HUES6 (cell line): ENCODE results near the gene SLC38A9.
A peak's percentile ranks its signal among the peaks of the same experiment; 100 is the strongest.

Experiments used
- H3K27ac ChIP-seq: 2 replicates; pipeline ENCODE4 v1.7.0; 2013; ENCODE audit warnings: low read depth, mild to moderate bottlenecking, low read length, inconsistent platforms
- H3K27me3 ChIP-seq: 2 replicates; pipeline ENCODE4 v1.6.1; 2013; ENCODE audit warnings: low read length; ENCODE audit not compliant: control insufficient read depth, insufficient read depth
- H3K36me3 ChIP-seq: 2 replicates; pipeline ENCODE4 v1.6.1; 2013; ENCODE audit warnings: low read length; ENCODE audit not compliant: control insufficient read depth, insufficient read depth
- H3K4me1 ChIP-seq: 2 replicates; pipeline ENCODE4 v1.6.1; 2013; ENCODE audit warnings: low read length; ENCODE audit not compliant: control insufficient read depth, insufficient read depth
- H3K4me3 ChIP-seq: 2 replicates; pipeline ENCODE4 v1.5.1; 2013; ENCODE audit warnings: low read depth, low read length
- H3K9ac ChIP-seq: one replicate; pipeline ENCODE4 v1.6.1; 2013; ENCODE audit warnings: mild to moderate bottlenecking, low read length
- H3K9me3 ChIP-seq: 2 replicates; pipeline ENCODE4 v1.6.1; 2013; ENCODE audit warnings: low read depth, low read length; ENCODE audit not compliant: control insufficient read depth, insufficient read depth

The SLC38A9 gene

DNA sequence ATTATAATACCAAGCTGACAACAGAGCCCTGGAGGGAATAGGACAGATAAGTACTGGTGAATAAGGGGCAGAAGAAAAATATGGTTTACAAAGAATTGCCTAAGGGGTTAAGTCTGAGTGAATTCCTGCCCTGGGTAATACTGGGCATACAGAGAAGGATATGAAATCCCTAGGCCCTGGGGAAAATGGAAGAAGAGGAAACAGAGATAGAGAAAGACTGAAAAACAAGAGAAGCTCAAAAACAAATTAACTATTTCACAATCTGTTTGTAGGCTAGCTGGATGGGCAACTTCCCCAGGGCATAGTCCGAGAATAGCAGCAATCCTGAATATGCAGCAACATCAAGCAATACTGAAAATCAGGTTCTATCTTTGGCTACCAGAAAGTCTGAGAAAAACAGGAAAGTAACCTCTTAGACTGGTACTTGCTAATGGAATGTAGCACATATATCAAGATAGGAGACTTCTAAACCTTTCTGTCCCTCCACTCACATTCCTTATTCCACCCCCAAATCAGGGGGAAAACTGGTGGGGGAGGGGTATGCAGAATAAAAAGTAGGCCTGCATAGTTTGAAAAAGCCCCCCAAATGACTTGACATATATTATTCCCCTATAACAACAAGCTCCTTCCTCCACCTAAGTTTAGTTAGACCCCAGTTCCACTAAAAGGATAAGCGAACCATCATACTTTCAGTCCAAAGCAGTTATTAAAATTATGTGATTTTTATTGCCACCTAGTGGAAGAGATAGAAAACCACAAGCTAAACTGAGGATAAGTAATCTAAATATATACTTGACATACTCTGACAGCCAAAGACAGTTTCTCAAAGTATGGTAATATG, 20.6 kb downstream of the SLC38A9 start:
- H3K4me1 ChIP-seq, result peaks cover 22% of the 10 kb centered on the region
- H3K4me3 ChIP-seq, result no peak overlapping the region
- peak overlapping the region; percentile 30 for H3K9ac ChIP-seq
- no peaks in the 10 kb centered on the region; the same call in 1 of the 2 replicates for H3K36me3 ChIP-seq
- no peaks in the 10 kb centered on the region for H3K9me3 ChIP-seq
- no peaks in the 10 kb centered on the region for H3K27me3 ChIP-seq
- H3K27ac ChIP-seq, result 0 out of 2 replicates have a peak overlapping the region, but pooled peaks have one; percentile 12

- Histone ChIP-seq H3K27me3 (no peaks in the 10 kb centered on the region), H3K4me1 (no peaks in the 10 kb centered on the region), H3K36me3 (no peaks in the 10 kb centered on the region), H3K27ac (no peak overlapping the region), H3K4me3 (no peak overlapping the region), H3K9me3 (no peaks in the 10 kb centered on the region), H3K9ac (no peak overlapping the region)
Observed at GRCh38 chr5:55682071-55682470, 30.1 kb downstream of the SLC38A9 start.

- Histone ChIP-seq H3K9me3 (no peaks in the 10 kb centered on the region), H3K4me3 (no peak overlapping the region), H3K4me1 (no peaks in the 10 kb centered on the region), H3K36me3 (no peaks in the 10 kb centered on the region), H3K27ac (no peak overlapping the region), H3K9ac (no peak overlapping the region), H3K27me3 (no peaks in the 10 kb centered on the region)
Observed at GRCh38 chr5:55681301-55681700, 30.8 kb downstream of the SLC38A9 start.

DNA sequence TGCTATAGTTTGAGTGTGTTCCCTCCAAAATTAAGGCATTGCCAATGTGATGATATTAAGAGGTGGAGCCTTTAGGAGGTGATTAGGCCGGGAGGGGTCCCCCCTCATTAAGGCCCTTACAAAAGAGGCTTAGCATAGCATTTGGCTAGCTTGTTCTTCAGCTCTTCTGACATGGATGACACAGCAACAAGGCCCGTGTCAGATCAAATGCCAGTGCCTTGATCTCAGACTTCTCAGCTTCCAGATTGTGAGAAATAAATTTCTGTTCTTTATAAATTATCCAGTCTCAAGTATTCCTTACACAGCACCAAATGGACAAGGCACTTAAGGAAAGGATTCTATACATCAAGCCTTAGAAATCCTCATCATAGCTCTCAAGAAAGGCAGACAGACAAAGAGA, 31.8 kb downstream of the SLC38A9 start:
- Histone ChIP-seq H3K27ac (no peak overlapping the region), H3K36me3 (no peaks in the 10 kb centered on the region), H3K9ac (no peak overlapping the region), H3K27me3 (no peaks in the 10 kb centered on the region), H3K4me1 (no peaks in the 10 kb centered on the region), H3K9me3 (no peaks in the 10 kb centered on the region), H3K4me3 (no peak overlapping the region)

DNA sequence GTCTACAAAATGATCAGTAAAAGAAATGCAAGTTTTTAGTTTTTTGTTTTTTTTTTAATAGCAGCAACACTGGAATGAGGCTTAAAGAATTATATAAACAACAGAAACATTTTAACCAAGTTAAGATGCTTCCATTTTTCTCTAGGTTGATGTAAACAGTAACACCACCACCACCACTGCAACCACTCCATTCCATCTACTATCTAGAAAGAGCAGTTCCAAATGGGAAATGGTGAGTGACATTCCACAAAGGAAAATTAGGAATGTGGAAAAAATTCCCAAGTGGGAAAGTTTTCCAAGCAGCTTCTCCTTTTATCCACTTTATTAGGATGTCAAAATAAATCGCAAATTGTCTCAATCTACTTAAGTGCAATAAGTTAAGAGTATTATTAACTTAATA, 32.6 kb downstream of the SLC38A9 start:
- no peaks in the 10 kb centered on the region for H3K4me1 ChIP-seq
- no peak overlapping the region for H3K27ac ChIP-seq
- no peak overlapping the region for H3K9ac ChIP-seq
- no peaks in the 10 kb centered on the region for H3K9me3 ChIP-seq
- H3K27me3 ChIP-seq, result no peaks in the 10 kb centered on the region
- H3K36me3 ChIP-seq, result no peaks in the 10 kb centered on the region
- H3K4me3 ChIP-seq, result no peak overlapping the region

DNA sequence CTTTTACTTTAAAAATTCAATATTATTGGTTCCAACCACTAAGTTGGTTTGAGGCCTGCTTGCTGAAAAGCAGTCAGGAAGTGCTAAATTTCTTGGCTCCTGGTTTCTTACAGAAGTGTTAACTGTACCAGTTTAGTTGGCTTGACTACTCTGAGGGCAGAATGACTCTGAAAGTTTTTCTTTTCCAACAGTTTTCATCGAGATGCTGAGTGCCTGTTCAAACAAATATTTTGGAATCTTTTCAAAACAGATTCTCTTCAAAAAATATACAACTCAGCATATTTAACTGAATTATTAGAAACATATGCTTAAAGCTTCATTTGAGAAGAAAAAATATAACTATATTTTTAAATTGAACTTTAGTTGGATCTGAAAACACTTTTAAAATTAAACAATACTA, 37.0 kb downstream of the SLC38A9 start:
- Histone ChIP-seq H3K9ac (no peak overlapping the region), H3K27ac (no peak overlapping the region), H3K4me3 (no peak overlapping the region), H3K9me3 (no peaks in the 10 kb centered on the region), H3K36me3 (0 out of 2 replicates have a peak, but pooled peaks cover 3% of the 10 kb centered on the region), H3K4me1 (no peaks in the 10 kb centered on the region), H3K27me3 (no peaks in the 10 kb centered on the region)

GRCh38 chr5:55674340-55674739, 37.8 kb downstream of the SLC38A9 start:
- Histone ChIP-seq H3K27ac (no peak overlapping the region), H3K27me3 (no peaks in the 10 kb centered on the region), H3K4me3 (no peak overlapping the region), H3K9ac (no peak overlapping the region), H3K36me3 (0 out of 2 replicates have a peak, but pooled peaks cover 3% of the 10 kb centered on the region), H3K9me3 (no peaks in the 10 kb centered on the region), H3K4me1 (no peaks in the 10 kb centered on the region)

DNA sequence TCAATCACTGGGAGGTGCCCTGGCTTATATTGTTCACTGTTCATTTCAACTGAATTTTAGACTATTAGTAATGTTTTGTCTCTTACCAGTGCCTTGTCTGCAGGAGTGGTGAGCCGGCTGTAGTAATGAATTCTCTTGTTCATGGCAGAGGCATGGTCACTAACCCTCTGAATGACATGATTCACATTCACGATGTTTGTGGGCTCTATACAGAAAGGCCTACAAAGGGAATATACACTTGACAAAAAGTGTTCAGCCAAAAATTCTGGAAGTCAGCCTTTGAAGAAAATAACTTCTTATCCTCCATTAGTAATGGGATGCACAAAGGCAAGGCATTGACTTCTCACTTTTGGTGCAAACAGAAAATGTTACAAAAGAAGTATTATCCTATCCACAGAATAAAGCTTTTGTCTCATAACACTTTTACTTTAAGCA, 39.6 kb downstream of the SLC38A9 start:
- 0 out of 2 replicates have a peak, but pooled peaks cover 4% of the 10 kb centered on the region for H3K4me1 ChIP-seq
- no peak overlapping the region for H3K9ac ChIP-seq
- 0 out of 2 replicates have a peak, but pooled peaks cover 3% of the 10 kb centered on the region for H3K36me3 ChIP-seq
- no peaks in the 10 kb centered on the region for H3K9me3 ChIP-seq
- no peak overlapping the region for H3K4me3 ChIP-seq
- no peaks in the 10 kb centered on the region for H3K27me3 ChIP-seq
- no peak overlapping the region for H3K27ac ChIP-seq

- Histone ChIP-seq H3K27ac (no peak overlapping the region), H3K4me3 (no peak overlapping the region), H3K4me1 (0 out of 2 replicates have a peak, but pooled peaks cover 4% of the 10 kb centered on the region), H3K27me3 (no peaks in the 10 kb centered on the region), H3K9me3 (no peaks in the 10 kb centered on the region), H3K9ac (no peak overlapping the region), H3K36me3 (0 out of 2 replicates have a peak, but pooled peaks cover 3% of the 10 kb centered on the region)
Observed at GRCh38 chr5:55671975-55672374, 40.1 kb downstream of the SLC38A9 start.

DNA sequence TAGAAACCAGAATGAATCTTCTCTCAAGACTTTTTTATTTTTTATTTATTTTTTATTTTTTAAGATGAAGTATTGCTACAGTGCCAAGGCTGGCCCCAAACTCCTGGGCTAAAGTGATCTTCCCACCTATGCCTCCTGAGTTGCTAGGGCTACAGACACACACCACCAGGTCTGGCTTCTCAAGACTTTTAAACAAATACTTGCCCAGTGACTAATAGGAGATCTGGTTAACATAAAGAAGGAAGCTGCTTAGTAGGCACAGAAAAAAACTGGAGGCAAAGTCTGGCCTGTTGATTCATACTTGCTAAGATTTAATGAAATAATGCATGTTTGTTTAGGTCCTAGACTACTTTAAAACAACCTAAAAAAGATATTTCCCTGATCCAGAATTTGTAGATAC, 43.8 kb downstream of the SLC38A9 start:
- Histone ChIP-seq H3K36me3 (0 out of 2 replicates have a peak, but pooled peaks cover 3% of the 10 kb centered on the region), H3K4me1 (0 out of 2 replicates have a peak, but pooled peaks cover 4% of the 10 kb centered on the region), H3K27me3 (no peaks in the 10 kb centered on the region), H3K9me3 (no peaks in the 10 kb centered on the region), H3K9ac (no peak overlapping the region), H3K27ac (0 out of 2 replicates have a peak overlapping the region, but pooled peaks have one; percentile 27), H3K4me3 (no peak overlapping the region)

- Histone ChIP-seq H3K9ac (no peak overlapping the region), H3K27me3 (no peaks in the 10 kb centered on the region), H3K4me1 (0 out of 2 replicates have a peak, but pooled peaks cover 4% of the 10 kb centered on the region), H3K27ac (0 out of 2 replicates have a peak overlapping the region, but pooled peaks have one; percentile 27), H3K9me3 (no peaks in the 10 kb centered on the region), H3K36me3 (0 out of 2 replicates have a peak, but pooled peaks cover 3% of the 10 kb centered on the region), H3K4me3 (no peak overlapping the region)
Observed at GRCh38 chr5:55667938-55668337, 44.2 kb downstream of the SLC38A9 start.
